GM12878 (cell line): ENCODE data around the gene PITPNC1. TPM values are rescaled to one million over a fixed set of nuclear protein-coding genes. Genes with fewer than 3 reads are reported as not detected.

ENCODE experiments used
- ATAC-seq: fragments of 200-7000 bp; cut with Tn5 transposase; 3 replicates; pipeline ENCODE4 v1.9.1; 2020; ENCODE audit warnings: mild to moderate bottlenecking, moderate library complexity
- BruUV-seq: library from RNA; stranded (reverse); fragments of 400-500 nt; replicated peaks from 2 replicates; lab custom pipeline; 2021; lab: Mats Ljungman, UMichigan
- CTCF ChIA-PET: fragments of 300-600 bp; sonication (Branson Sonifier 250); formaldehyde crosslinking; extraction: SDS; loops from one replicate; lab custom pipeline; 2021; ENCODE audit warnings: inconsistent platforms; lab: Yijun Ruan, JAX
- POLR2A ChIA-PET: fragments of 350-600 bp; formaldehyde crosslinking; extraction: SDS; loops from one replicate; lab custom pipeline; 2021; ENCODE audit warnings: inconsistent platforms; lab: Charles Lee
- RAD21 ChIA-PET: fragments of 300-600 bp; sonication (Branson Sonifier 250); formaldehyde crosslinking; loops from one replicate; lab custom pipeline; 2023; ENCODE audit warnings: antibody characterized with exemption; ENCODE audit not compliant: unreplicated experiment; lab: Charles Lee
- SMC1A ChIA-PET: fragments of 300-600 bp; sonication (Branson Sonifier 250); formaldehyde crosslinking; loops from one replicate; lab custom pipeline; 2023; ENCODE audit not compliant: unreplicated experiment, uncharacterized antibody; lab: Charles Lee
- DNase-seq: peaks from one replicate; pipeline ENCODE4 v3.0.0-alpha.2; 2011; ENCODE audit warnings: low read depth, low spot score
- FAIRE-seq: peaks from 3 replicates; lab custom pipeline; 2011; peaks lifted over from hg19 to GRCh38; lab: Jason Lieb, UNC
- H2AFZ ChIP-seq: 2 replicates; pipeline ENCODE4 v1.6.0; 2011; ENCODE audit warnings: low read depth, low read length, control low read depth; ENCODE audit not compliant: control insufficient read depth
- H3K27ac ChIP-seq: 2 replicates; pipeline ENCODE4 v1.5.1; 2011; ENCODE audit warnings: control low read depth; ENCODE audit not compliant: control insufficient read depth, insufficient read depth
- H3K27me3 ChIP-seq, 2 experiments: replicated peaks in 1 of 2; 2 replicates each; pipeline versions ENCODE4 v1.6.0 to v1.6.1; 2011; ENCODE audit warnings: low read length in 1 of 2; ENCODE audit not compliant: control insufficient read depth in 2 of 2, insufficient read depth in 2 of 2
- H3K36me3 ChIP-seq, 2 experiments: 2 replicates each; pipeline ENCODE4 v1.5.1; 2011; ENCODE audit warnings: low read length in 1 of 2; ENCODE audit not compliant: control insufficient read depth in 2 of 2, insufficient read depth in 2 of 2
- H3K4me1 ChIP-seq: 2 replicates; pipeline ENCODE4 v1.6.1; 2011; ENCODE audit warnings: mild to moderate bottlenecking, low read length, moderate library complexity, mixed read lengths; ENCODE audit not compliant: control insufficient read depth, insufficient read depth
- H3K4me2 ChIP-seq: 2 replicates; pipeline ENCODE4 v1.6.0; 2011; ENCODE audit warnings: control low read depth; ENCODE audit not compliant: control insufficient read depth, insufficient read depth
- H3K4me3 ChIP-seq: fragments of 200-600 bp; sonication (generic); 2 replicates; pipeline ENCODE4 v1.5.1; 2016
- H3K79me2 ChIP-seq: 2 replicates; pipeline ENCODE4 v1.6.0; 2011; ENCODE audit warnings: low read length; ENCODE audit not compliant: control insufficient read depth, insufficient read depth
- H3K9ac ChIP-seq: 2 replicates; pipeline ENCODE4 v1.8.0; 2011; ENCODE audit warnings: low read length, control low read depth, mixed read lengths; ENCODE audit not compliant: control insufficient read depth, insufficient read depth
- H3K9me3 ChIP-seq: replicated peaks from 3 replicates; pipeline ENCODE4 v1.5.1; 2011; ENCODE audit warnings: mild to moderate bottlenecking, low read length; ENCODE audit not compliant: control insufficient read depth, insufficient read depth
- H4K20me1 ChIP-seq: 2 replicates; pipeline ENCODE4 v1.6.0; 2011; ENCODE audit not compliant: control insufficient read depth, insufficient read depth
- ASH2L ChIP-seq: fragments of 300-600, 200-600 bp; sonication (generic); IDR thresholded peaks from 2 replicates; pipeline ENCODE4 v1.6.1; 2017; ENCODE audit warnings: low read depth, mild to moderate bottlenecking, borderline replicate concordance
- FOXK2 ChIP-seq: fragments of 450-650 bp; IDR thresholded peaks from 2 replicates; pipeline ENCODE4 v1.6.1; 2017; ENCODE audit warnings: mild to moderate bottlenecking, moderate library complexity
- IKZF1 ChIP-seq: fragments of 450-650 bp; conservative IDR thresholded peaks from 2 replicates; pipeline ENCODE4 v1.6.1; 2017; ENCODE audit warnings: antibody characterized with exemption, mild to moderate bottlenecking
- PML ChIP-seq: IDR thresholded peaks from 2 replicates; pipeline ENCODE4 v1.6.1; 2012; ENCODE audit warnings: low read length, inconsistent platforms
- WGBS: methylation state at CpG from one replicate; pipeline ENCODE4 v1.1.6; 2016; ENCODE audit warnings: low lambda C conversion rate; ENCODE audit not compliant: insufficient replicate concordance, insufficient coverage; ENCODE audit errors: missing lambda C conversion rate; 5-methylcytosine and 5-hydroxymethylcytosine counted together
- in situ Hi-C: fragments of 300-500 bp; cut with MboI; formaldehyde crosslinking; loops from 9 replicates; pipeline ENCODE4 v1.14.3; 2018; ENCODE audit warnings: mixed read lengths
- intact Hi-C: fragments of 100-400 bp; cut with micrococcal nuclease; formaldehyde crosslinking; loops from one replicate; pipeline ENCODE4 v1.14.2; 2022; ENCODE audit not compliant: unreplicated experiment
- polyA plus RNA-seq, 11 experiments: library from polyadenylated mRNA; depleted of rRNA in 4 of 11; unstranded in 6 of 11; stranded (reverse) in 5 of 11; fragments of >200 nt; fragmentation: Nextera tagmentation in 4 of 11; fragmentation: Illumina TruSeq in 1 of 11; extraction: Ambion mirVana in 4 of 11; extraction: Trizol in 1 of 11; gene quantifications; 1 replicate in 1 of 11; 2 replicates in 10 of 11; pipeline versions ENCODE4 v1.2.1 to v1.2.3, GENCODE V29; 2011 to 2016; ENCODE audit warnings: inconsistent platforms in 2 of 11, missing spikeins in 2 of 11, low read depth in 1 of 11
- total RNA-seq, 4 experiments: library from RNA; depleted of rRNA in 3 of 4; stranded (reverse); fragments of >200 nt in 3 of 4; fragmentation: Illumina TruSeq in 1 of 4; extraction: Trizol in 1 of 4; gene quantifications; 2 replicates each; pipeline versions ENCODE4 v1.2.1 to v1.2.3, GENCODE V29; 2013 to 2021
- TF ChIP-seq, protein P1 (sequence below): fragments of 450-650 bp; IDR thresholded peaks from 2 replicates; pipeline ENCODE4 v1.6.1; 2018; ENCODE audit warnings: borderline replicate concordance, mild to moderate bottlenecking; ENCODE audit not compliant: partially characterized antibody

The PITPNC1 gene
- total and polyA plus RNA-seq, 10 of the 15 experiments (the other 5 are each of a cell fraction or from before 2014, with no cell fraction given) = 12.2 to 62.4 (median 47.3) TPM

DNA sequence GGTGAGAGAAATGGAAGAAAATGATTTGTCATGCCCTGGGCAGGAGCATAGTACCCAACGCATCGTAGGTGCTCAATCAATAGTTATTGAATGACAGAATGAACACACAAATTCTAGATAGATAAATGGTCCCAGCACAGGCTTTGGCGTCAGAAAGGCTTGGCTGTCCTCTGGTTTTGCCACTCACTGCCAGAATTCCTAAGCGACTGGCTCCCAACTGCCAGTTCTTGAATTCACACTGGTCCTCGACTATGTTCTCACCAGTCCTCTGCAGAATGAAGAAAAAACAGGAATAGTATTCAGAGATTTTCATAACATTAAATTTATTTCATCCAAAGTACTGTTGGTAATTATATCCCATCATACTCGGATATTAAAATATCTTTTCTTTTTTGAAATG lies 177.6 kb downstream of the PITPNC1 start:
- BruUV-seq = no TSS peak
- intact Hi-C loops = no loop called here
- FAIRE-seq = no peak

More for the DNA sequence above, 177.6 kb downstream of the PITPNC1 start:
- ChIA-PET CTCF (no interaction called here), POLR2A (no interaction called here), SMC1A (interaction anchor here (1.4 kb wide), 1 partner anchor 17 kb away, joined by 4 read pairs; no protein-coding TSS in a partner anchor), RAD21 (no interaction called here)
- 73% methylated on average over 6 of the region's 6 CpGs for WGBS
- DNase-seq = no peak
- in situ Hi-C loops = no loop called here
- no peak overlapping the region for H3K9ac ChIP-seq
- peaks cover 1 to 16% of the 10 kb centered on the region in 2 experiments; a peak in 1 of 4 replicates for H3K36me3 ChIP-seq
- ATAC-seq = no peak
- H3K79me2 ChIP-seq = no peaks in the 10 kb centered on the region
- no peaks in the 10 kb centered on the region for H3K27me3 ChIP-seq
- TF ChIP-seq PML (no peak), IKZF1 (no peak), ASH2L (no peak), FOXK2 (no peak)
- TF ChIP-seq, protein P1, sequence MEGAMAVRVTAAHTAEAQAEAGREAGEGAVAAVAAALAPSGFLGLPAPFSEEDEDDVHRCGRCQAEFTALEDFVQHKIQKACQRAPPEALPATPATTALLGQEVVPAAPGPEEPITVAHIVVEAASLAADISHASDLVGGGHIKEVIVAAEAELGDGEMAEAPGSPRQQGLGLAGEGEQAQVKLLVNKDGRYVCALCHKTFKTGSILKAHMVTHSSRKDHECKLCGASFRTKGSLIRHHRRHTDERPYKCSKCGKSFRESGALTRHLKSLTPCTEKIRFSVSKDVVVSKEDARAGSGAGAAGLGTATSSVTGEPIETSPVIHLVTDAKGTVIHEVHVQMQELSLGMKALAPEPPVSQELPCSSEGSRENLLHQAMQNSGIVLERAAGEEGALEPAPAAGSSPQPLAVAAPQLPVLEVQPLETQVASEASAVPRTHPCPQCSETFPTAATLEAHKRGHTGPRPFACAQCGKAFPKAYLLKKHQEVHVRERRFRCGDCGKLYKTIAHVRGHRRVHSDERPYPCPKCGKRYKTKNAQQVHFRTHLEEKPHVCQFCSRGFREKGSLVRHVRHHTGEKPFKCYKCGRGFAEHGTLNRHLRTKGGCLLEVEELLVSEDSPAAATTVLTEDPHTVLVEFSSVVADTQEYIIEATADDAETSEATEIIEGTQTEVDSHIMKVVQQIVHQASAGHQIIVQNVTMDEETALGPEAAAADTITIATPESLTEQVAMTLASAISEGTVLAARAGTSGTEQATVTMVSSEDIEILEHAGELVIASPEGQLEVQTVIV = no peak
- H3K4me1 ChIP-seq = peaks cover 5% of the 10 kb centered on the region
- H3K4me3 ChIP-seq = no peak overlapping the region
- no peak overlapping the region for H3K27ac ChIP-seq
- no peak overlapping the region for H2AFZ ChIP-seq
- H3K4me2 ChIP-seq = no peak overlapping the region
- peaks cover 2% of the 10 kb centered on the region; the same call in 1 of the 3 replicates for H3K9me3 ChIP-seq
- H4K20me1 ChIP-seq = no peaks in the 10 kb centered on the region
